Stimulated activated memory B cell treated with anti-CD40 and anti-IgM and Interleukin-4, amounts not matched to agents 10 μg/mL and 1 μg/mL and 100 μg/mL, for 72 hours (primary cell): ENCODE measurements around the gene HDLBP.

ENCODE experiments used
- ATAC-seq: fragments of 150-1000 bp; cut with Tn5 transposase; 2 replicates; pipeline ENCODE4 v1.10.0; 2021
- H3K27ac Mint-ChIP-seq: one replicate; pipeline ENCODE4 v1.8.0; 2022; ENCODE audit warnings: mild to moderate bottlenecking, mixed read lengths
- H3K27me3 Mint-ChIP-seq: one replicate; pipeline ENCODE4 v1.8.0; 2022; ENCODE audit warnings: mixed read lengths
- H3K36me3 Mint-ChIP-seq: one replicate; pipeline ENCODE4 v1.8.0; 2022; ENCODE audit warnings: mixed read lengths
- H3K4me1 Mint-ChIP-seq: one replicate; pipeline ENCODE4 v1.8.0; 2022; ENCODE audit warnings: mixed read lengths
- H3K4me3 Mint-ChIP-seq: one replicate; pipeline ENCODE4 v1.8.0; 2022; ENCODE audit warnings: mild to moderate bottlenecking, moderate library complexity, mixed read lengths
- H3K9me3 Mint-ChIP-seq: one replicate; pipeline ENCODE4 v1.8.0; 2022; ENCODE audit warnings: mixed read lengths

The HDLBP gene

DNA sequence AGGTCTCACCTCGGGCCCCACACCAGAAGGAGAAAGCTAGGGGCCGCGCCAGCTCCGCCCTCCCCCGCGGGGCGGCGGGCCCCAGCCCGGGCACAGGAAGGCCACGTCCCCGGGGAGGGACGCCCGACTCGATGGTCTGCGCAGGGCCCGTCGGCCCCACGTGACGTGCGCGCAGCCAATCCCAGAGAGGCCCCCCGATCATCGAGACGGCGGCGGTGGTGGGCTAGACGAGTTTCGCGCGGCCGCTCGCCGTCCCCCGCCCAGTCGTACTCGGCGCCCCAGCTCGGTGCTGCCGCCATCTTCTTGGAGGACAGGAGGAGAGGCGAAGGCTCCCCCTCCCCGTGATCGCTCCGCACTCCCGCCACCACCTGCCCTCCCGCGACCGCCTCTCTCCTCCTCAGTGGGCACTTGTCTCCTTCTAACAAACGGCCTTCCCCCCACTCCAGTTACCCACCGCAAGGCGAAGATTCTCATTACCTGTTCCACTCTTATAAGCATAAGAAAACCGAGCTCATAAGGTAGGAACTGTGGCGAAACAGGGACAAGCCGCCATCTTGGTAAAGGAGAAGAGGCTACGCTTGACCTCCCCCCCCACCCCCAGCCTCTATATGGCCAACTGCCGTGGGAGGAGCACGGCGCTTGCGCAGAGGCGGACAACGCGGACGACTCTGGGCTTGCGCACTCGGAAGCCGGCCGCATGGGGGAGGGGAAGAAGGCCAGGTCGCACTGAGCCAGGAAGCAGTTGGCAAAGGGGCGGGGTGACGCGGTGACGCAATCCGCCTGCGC lies at the start of gene HDLBP:
TSS of gene HDLBP (minus strand) at position 580 of the 786 bp plus-strand sequence. CDS start 48,803 bp downstream, outside the sequence.
- peaks cover 26% of the 10 kb centered on the region for H3K36me3 Mint-ChIP-seq
- H3K4me1 Mint-ChIP-seq: peaks cover 62% of the 10 kb centered on the region
- no peaks in the 10 kb centered on the region for H3K9me3 Mint-ChIP-seq

DNA sequence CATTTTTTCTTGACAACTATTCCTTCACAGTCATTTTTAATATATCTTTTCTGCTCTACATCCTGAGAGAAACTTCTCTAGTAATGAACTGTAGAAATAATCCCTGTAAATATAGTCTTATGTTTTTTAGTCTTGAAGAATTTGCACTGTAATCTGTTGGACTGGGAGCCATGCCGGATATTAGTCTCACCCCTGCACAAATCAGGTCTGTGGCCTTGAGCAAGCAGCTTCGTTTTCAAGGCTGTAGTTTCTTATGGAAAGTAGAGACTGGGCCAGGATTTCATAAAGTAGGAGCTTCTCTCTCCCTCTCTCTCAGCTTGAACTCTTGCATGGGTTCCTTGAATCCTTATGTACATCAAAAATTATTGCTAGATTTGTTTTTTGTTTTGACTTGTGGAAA lies 49.3 kb upstream of the HDLBP start:
- Mint-ChIP-seq H3K9me3 (no peaks in the 10 kb centered on the region), H3K4me3 (no peak overlapping the region), H3K27me3 (no peaks in the 10 kb centered on the region), H3K4me1 (peaks cover 68% of the 10 kb centered on the region), H3K36me3 (peaks cover 8% of the 10 kb centered on the region), H3K27ac (peak overlapping the region; percentile 6)
- ATAC-seq: no peak

More for the DNA sequence above, at the start of gene HDLBP:
- peak; percentile 91 for ATAC-seq
- no peaks in the 10 kb centered on the region for H3K27me3 Mint-ChIP-seq
- H3K27ac Mint-ChIP-seq: peak within 1 kb of the TSS; percentile 97
- H3K4me3 Mint-ChIP-seq: peak within 1 kb of the TSS; percentile 92

- H3K4me1 Mint-ChIP-seq: peaks cover 73% of the 10 kb centered on the region
- H3K27ac Mint-ChIP-seq: no peak overlapping the region
Observed at GRCh38 chr2:241363426-241363825, 48.0 kb upstream of the HDLBP start.

GRCh38 chr2:241359481-241360045 lies 44.1 kb upstream of the HDLBP start:
- H3K4me1 Mint-ChIP-seq: peaks cover 72% of the 10 kb centered on the region
- ATAC-seq: no peak
- H3K36me3 Mint-ChIP-seq: peaks cover 4% of the 10 kb centered on the region
- peak overlapping the region; percentile 68 for H3K27ac Mint-ChIP-seq
- H3K27me3 Mint-ChIP-seq: no peaks in the 10 kb centered on the region
- H3K4me3 Mint-ChIP-seq: peak overlapping the region; percentile 12
- no peaks in the 10 kb centered on the region for H3K9me3 Mint-ChIP-seq

More at GRCh38 chr2:241363426-241363825, 48.0 kb upstream of the HDLBP start:
- Mint-ChIP-seq H3K9me3 (no peaks in the 10 kb centered on the region), H3K4me3 (no peak overlapping the region), H3K36me3 (peaks cover 8% of the 10 kb centered on the region), H3K27me3 (no peaks in the 10 kb centered on the region)
- ATAC-seq: no peak

DNA sequence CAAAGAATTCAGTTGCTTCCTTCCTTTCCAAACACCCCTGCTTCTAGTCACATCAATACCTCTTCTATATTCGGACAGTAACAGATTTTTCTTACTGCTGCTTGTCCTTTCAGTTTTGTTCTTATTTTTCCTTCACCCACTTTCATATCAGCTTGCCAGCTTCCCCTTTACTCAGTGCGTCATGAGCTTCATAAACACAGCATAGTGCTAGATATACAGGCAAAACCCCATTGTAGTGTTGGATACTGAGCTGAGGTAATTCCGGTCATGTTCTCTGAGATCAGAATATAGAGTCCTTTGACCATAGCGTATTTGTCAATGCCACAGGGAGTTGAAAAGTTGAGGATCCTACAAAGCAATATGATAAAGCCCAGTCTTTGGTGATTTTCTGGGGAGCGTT lies 43.0 kb upstream of the HDLBP start:
- ATAC-seq: peak; percentile 64
- Mint-ChIP-seq H3K27ac (peak overlapping the region; percentile 68), H3K36me3 (peaks cover 7% of the 10 kb centered on the region), H3K4me1 (peaks cover 70% of the 10 kb centered on the region), H3K27me3 (no peaks in the 10 kb centered on the region), H3K4me3 (peak overlapping the region; percentile 36), H3K9me3 (no peaks in the 10 kb centered on the region)

DNA sequence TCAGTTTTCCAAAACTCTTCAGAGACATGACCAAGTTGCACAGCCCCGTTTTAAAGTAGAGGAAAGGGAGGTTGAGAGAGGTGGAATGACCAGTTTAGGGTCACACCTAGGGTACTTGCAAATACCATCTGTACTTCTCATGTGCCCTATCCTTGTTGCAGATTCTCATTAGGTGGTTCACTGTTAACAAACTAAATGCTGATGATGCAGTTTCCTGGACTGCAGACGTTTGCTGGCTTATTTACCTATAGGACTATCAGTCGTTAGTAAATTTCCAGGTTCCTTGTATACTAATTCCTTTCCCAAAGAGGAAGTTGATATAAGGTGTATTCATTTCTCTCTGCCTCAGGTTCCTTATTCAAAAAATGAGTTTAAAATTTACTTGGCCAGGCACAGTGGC lies 42.1 kb upstream of the HDLBP start:
- peaks cover 14% of the 10 kb centered on the region for H3K36me3 Mint-ChIP-seq
- peak overlapping the region; percentile 68 for H3K27ac Mint-ChIP-seq
- H3K4me3 Mint-ChIP-seq: peak overlapping the region; percentile 72
- H3K27me3 Mint-ChIP-seq: no peaks in the 10 kb centered on the region
- ATAC-seq: no peak
- no peaks in the 10 kb centered on the region for H3K9me3 Mint-ChIP-seq
- peaks cover 60% of the 10 kb centered on the region for H3K4me1 Mint-ChIP-seq

GRCh38 chr2:241356871-241357260 lies 41.4 kb upstream of the HDLBP start:
- Mint-ChIP-seq H3K36me3 (peaks cover 19% of the 10 kb centered on the region), H3K4me3 (peak overlapping the region; percentile 72), H3K9me3 (no peaks in the 10 kb centered on the region), H3K4me1 (peaks cover 54% of the 10 kb centered on the region), H3K27me3 (no peaks in the 10 kb centered on the region), H3K27ac (peak overlapping the region; percentile 68)
- no peak for ATAC-seq

DNA sequence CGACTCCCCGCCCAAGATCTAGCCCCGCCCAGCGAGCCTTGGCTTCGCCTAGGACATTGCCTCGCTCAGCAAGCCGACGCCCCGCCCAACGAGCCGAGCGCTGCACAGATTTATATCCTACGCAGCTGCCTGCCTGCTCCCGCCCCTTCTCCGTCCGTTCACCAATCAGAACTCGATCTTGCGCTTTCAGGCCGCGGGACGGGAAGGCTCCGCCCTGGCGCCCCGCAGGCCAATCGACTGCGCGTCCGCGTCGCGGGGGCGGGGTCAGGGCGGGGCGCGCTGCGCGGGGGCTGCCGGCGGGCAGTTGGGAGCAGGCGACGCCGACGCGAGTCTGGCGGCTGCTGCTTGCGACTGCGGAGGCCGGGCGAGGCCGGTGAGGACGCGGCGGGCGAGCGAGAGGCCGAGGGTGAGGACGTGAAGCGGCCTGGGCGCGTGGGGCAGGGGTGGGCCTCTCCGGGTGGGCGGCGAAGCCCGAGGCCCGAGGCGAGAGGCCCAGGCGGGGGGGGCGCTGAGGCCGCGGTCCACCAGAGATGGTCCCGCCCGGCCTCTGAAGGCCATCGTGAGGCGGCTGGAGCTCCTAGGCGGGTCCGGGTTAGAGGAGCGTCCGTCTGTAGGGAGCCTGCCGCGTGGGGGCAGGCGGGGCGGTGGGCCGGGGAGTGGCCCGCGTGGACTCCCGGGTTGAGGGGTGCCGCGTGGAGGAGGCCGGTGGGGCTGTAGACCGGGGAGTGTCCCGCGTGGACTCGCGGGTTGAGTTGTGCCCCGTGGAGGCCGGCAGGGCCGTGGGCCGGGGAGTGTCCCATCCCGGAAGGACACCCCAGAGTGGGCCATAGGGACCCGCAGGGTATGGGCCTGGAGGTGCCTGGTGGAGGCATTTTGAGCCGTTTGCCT lies 40.8 kb upstream of the HDLBP start, which contains the start of gene FARP2:
TSS of gene FARP2 (plus strand) at position 303 of the 888 bp plus-strand sequence. CDS start 16,823 bp downstream, outside the sequence.
- Mint-ChIP-seq H3K4me3 (peak within 1 kb of the TSS; percentile 72), H3K9me3 (no peaks in the 10 kb centered on the region), H3K27me3 (no peaks in the 10 kb centered on the region), H3K27ac (peak within 1 kb of the TSS; percentile 68), H3K36me3 (peaks cover 24% of the 10 kb centered on the region), H3K4me1 (peaks cover 51% of the 10 kb centered on the region)
- peak; percentile 96 for ATAC-seq

DNA sequence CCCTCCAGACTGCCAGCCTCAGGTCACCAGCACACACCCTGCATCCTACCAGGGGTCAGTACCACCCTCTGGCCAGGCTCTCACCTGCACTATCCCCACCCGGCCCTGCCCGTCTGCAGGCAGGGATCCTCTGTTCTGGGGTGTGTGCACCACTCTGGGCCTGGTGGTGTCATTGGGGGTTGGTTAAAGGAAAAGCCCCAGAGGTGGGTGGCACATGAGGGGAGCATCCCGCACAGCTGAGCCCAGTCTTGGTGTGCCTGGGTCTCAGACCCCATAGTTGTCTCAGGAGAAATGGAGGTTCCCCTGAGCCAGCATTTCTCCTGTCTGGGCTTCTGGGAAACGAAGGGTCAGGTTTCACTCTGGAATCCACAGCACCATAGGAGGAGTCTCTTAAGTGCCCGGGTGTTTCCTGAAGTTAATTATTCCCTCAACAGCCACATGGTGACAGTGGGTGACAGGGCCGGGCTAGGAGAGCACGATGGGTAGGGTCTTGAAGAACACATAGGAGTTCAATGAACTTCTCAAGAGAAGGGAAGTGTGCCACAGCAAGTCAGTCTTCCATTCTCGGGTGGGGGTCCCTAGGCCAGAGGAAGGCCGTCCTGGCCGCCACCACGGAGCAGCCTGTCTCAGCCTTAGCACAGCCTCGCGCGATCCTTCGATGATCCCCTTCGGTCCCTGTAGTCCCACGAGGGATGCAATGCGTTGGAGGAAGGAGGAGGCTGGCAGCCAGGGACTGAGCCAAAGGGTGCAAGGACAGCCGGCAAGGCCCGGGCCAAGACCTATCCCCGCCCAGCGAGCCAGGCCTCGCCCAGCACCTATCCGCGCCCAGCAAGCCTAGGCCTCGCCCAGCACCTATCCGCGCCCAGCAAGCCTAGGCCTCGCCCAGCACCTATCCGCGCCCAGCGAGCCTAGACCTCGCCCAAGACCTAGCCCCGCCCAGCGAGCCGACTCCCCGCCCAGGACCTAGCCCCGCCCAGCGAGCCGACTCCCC lies 39.5 kb upstream of the HDLBP start:
- Mint-ChIP-seq H3K27ac (no peak overlapping the region), H3K4me3 (no peak overlapping the region), H3K4me1 (peaks cover 41% of the 10 kb centered on the region), H3K9me3 (no peaks in the 10 kb centered on the region), H3K27me3 (no peaks in the 10 kb centered on the region), H3K36me3 (peaks cover 35% of the 10 kb centered on the region)
- peak; percentile 46 for ATAC-seq

DNA sequence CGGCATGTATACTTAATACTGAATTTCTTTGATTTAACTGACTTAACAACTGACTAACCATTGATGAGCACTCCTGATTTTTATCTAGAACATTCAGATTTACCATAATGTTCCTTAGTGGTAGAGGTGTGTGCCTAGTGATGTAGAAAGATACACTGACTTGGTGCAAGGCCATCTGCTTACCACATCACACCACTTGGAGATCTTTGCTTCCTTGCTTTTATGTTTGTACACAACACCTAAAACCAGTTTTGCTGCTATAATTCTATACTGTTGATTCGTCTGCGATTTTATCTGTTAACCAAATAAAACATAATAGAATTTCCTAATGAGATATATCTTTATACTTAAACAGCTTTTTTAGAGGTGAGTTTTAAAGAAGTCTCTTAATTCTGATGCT lies 36.8 kb upstream of the HDLBP start:
- peaks cover 14% of the 10 kb centered on the region for H3K4me1 Mint-ChIP-seq
- no peaks in the 10 kb centered on the region for H3K9me3 Mint-ChIP-seq
- H3K27me3 Mint-ChIP-seq: no peaks in the 10 kb centered on the region
- no peak for ATAC-seq
- H3K27ac Mint-ChIP-seq: no peak overlapping the region
- peaks cover 47% of the 10 kb centered on the region for H3K36me3 Mint-ChIP-seq
- no peak overlapping the region for H3K4me3 Mint-ChIP-seq

DNA sequence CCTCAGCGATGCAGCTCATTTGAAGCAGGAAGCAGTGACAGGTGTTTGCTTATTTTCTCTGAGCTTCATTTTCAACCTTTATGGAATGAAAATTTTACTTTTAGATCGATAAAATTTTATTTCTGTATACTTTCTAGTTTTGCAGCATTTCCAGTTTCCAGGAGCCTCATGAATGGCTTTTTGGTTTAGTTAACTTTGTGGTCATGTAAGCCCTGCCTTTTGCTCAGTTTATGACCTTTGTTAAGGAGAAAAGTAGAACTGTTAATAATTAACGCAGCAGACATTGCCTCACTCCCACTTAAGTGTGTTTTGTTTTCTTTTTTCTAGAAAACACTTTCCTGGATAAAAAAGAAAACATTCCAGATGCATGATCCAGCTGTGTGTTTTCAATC lies 36.2 kb upstream of the HDLBP start:
- Mint-ChIP-seq H3K36me3 (peaks cover 47% of the 10 kb centered on the region), H3K9me3 (no peaks in the 10 kb centered on the region), H3K27me3 (no peaks in the 10 kb centered on the region), H3K4me3 (no peak overlapping the region), H3K4me1 (peaks cover 9% of the 10 kb centered on the region), H3K27ac (no peak overlapping the region)
- no peak for ATAC-seq

- H3K4me1 Mint-ChIP-seq: peaks cover 9% of the 10 kb centered on the region
- no peaks in the 10 kb centered on the region for H3K27me3 Mint-ChIP-seq
- H3K9me3 Mint-ChIP-seq: no peaks in the 10 kb centered on the region
- ATAC-seq: no peak
- H3K4me3 Mint-ChIP-seq: no peak overlapping the region
- H3K27ac Mint-ChIP-seq: peak overlapping the region; percentile 48
- peaks cover 50% of the 10 kb centered on the region for H3K36me3 Mint-ChIP-seq
Observed at GRCh38 chr2:241350878-241351639, 35.6 kb upstream of the HDLBP start.

- Mint-ChIP-seq H3K36me3 (peaks cover 55% of the 10 kb centered on the region), H3K27ac (peak overlapping the region; percentile 48)
Observed at GRCh38 chr2:241350530-241350877, 35.0 kb upstream of the HDLBP start.

DNA sequence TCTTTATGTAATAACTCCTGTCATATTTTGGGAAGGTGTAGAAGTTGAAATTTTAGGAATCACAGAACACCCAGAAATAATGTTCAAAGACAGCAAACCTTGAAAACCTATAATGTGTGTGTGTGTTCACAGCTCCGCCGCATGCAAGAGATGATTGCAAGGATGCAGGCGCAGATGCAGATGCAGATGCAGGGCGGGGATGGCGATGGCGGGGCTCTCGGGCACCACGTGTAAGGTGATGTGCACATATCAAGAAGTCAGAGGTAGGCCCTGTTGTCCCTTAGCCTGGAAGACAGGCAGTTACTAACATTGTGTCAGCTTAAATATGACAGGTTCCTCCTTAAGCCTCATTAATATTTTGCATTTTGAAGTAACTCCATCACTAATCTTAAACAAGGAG lies 34.5 kb upstream of the HDLBP start:
- Mint-ChIP-seq H3K4me1 (peaks cover 6% of the 10 kb centered on the region), H3K27ac (no peak overlapping the region), H3K27me3 (no peaks in the 10 kb centered on the region), H3K36me3 (peaks cover 54% of the 10 kb centered on the region), H3K9me3 (no peaks in the 10 kb centered on the region), H3K4me3 (no peak overlapping the region)
- ATAC-seq: no peak

More at GRCh38 chr2:241350530-241350877, 35.0 kb upstream of the HDLBP start:
- no peak for ATAC-seq
- H3K9me3 Mint-ChIP-seq: no peaks in the 10 kb centered on the region
- H3K4me1 Mint-ChIP-seq: peaks cover 9% of the 10 kb centered on the region
- no peaks in the 10 kb centered on the region for H3K27me3 Mint-ChIP-seq
- no peak overlapping the region for H3K4me3 Mint-ChIP-seq
